ENCODE measurements around the gene GOLGA5.

Gene GOLGA5

DNA sequence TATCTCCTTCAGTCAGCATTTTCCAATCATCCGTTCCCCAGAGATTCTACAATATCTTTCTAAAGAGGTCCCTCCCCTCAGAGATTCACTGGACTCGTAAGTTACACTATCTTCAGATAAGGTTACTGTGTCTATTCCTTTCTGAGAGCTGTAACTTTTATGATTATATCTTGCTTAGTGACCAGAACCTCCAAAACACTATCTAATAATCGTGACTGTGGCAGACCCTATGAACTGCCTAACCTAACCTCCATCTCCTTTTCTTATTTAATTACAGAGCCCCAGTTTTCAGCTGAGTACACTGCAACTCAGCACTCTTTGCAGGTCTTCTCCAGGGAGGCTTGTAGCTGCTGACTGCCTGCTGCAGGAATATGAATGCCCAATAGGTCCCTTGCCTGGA, 90.3 kb downstream of the GOLGA5 start:
- Histone ChIP-seq H3K36me3 (no peaks in the 10 kb centered on the region), H3K9me3 (ENCODE audit: severe bottlenecking) (peaks cover 5% of the 10 kb centered on the region), H3K27ac (0 out of 2 replicates have a peak overlapping the region, but pooled peaks have one; percentile 35), H3K4me3 (ENCODE audit: low read depth, low read length) (no peak overlapping the region), H3K27me3 (ENCODE audit: insufficient read depth, low read depth, severe bottlenecking) (no peaks in the 10 kb centered on the region)
- TF ChIP-seq, protein P1, sequence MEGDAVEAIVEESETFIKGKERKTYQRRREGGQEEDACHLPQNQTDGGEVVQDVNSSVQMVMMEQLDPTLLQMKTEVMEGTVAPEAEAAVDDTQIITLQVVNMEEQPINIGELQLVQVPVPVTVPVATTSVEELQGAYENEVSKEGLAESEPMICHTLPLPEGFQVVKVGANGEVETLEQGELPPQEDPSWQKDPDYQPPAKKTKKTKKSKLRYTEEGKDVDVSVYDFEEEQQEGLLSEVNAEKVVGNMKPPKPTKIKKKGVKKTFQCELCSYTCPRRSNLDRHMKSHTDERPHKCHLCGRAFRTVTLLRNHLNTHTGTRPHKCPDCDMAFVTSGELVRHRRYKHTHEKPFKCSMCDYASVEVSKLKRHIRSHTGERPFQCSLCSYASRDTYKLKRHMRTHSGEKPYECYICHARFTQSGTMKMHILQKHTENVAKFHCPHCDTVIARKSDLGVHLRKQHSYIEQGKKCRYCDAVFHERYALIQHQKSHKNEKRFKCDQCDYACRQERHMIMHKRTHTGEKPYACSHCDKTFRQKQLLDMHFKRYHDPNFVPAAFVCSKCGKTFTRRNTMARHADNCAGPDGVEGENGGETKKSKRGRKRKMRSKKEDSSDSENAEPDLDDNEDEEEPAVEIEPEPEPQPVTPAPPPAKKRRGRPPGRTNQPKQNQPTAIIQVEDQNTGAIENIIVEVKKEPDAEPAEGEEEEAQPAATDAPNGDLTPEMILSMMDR (IDR thresholded peaks at IDR 0.05; ENCODE audit: low read depth, low read length) = no peak
- no peak for DNase-seq

GRCh38 chr14:92885279-92886061, 91.4 kb downstream of the GOLGA5 start:
- Histone ChIP-seq H3K36me3 (no peaks in the 10 kb centered on the region), H3K9me3 (ENCODE audit: severe bottlenecking) (peaks cover 7% of the 10 kb centered on the region), H3K27ac (peak overlapping the region; percentile 91), H3K4me3 (ENCODE audit: low read depth, low read length) (no peak overlapping the region), H3K27me3 (ENCODE audit: insufficient read depth, low read depth, severe bottlenecking) (no peaks in the 10 kb centered on the region)
- DNase-seq = no peak
- TF ChIP-seq, protein P1 (IDR thresholded peaks at IDR 0.05; ENCODE audit: low read depth, low read length) = no peak

GRCh38 chr14:92886337-92886736, 92.2 kb downstream of the GOLGA5 start:
- Histone ChIP-seq H3K27ac (peak overlapping the region; percentile 91), H3K9me3 (ENCODE audit: severe bottlenecking) (peaks cover 7% of the 10 kb centered on the region), H3K4me3 (ENCODE audit: low read depth, low read length) (no peak overlapping the region), H3K27me3 (ENCODE audit: insufficient read depth, low read depth, severe bottlenecking) (no peaks in the 10 kb centered on the region), H3K36me3 (no peaks in the 10 kb centered on the region)
- TF ChIP-seq, protein P1 (IDR thresholded peaks at IDR 0.05; ENCODE audit: low read depth, low read length) = no peak
- DNase-seq = peak; percentile 90

- peak overlapping the region; percentile 91 for H3K27ac ChIP-seq
- no peak overlapping the region for H3K4me3 ChIP-seq (ENCODE audit: low read depth, low read length)
- no peaks in the 10 kb centered on the region for H3K36me3 ChIP-seq
- peaks cover 7% of the 10 kb centered on the region for H3K9me3 ChIP-seq (ENCODE audit: severe bottlenecking)
- DNase-seq = no peak
- TF ChIP-seq, protein P1 (IDR thresholded peaks at IDR 0.05; ENCODE audit: low read depth, low read length) = no peak
- no peaks in the 10 kb centered on the region for H3K27me3 ChIP-seq (ENCODE audit: insufficient read depth, low read depth, severe bottlenecking)
These were observed 93.1 kb downstream of the GOLGA5 start for GRCh38 chr14:92887157-92887556.

DNA sequence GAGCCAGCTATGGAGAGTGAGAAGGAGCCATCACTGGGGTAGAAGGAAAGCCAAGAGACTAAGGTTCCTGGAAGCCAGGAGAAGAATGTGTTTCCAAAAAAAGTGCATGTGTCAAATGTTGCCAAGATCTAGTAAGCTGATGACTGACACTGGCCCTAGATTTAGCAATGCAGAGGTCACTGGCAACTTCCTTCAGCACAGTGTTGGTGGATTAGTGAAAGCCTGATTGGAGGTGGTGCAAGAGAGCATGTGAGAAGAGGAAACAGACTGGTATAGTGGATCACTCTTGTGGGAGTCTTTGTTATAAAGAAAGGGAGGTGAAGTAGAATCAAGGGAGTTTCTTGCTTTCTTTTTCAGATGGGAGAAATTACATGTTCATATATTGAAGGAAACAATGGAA, 94.8 kb downstream of the GOLGA5 start:
- Histone ChIP-seq H3K4me3 (ENCODE audit: low read depth, low read length) (no peak overlapping the region), H3K9me3 (ENCODE audit: severe bottlenecking) (peaks cover 7% of the 10 kb centered on the region), H3K27ac (no peak overlapping the region), H3K27me3 (ENCODE audit: insufficient read depth, low read depth, severe bottlenecking) (no peaks in the 10 kb centered on the region), H3K36me3 (no peaks in the 10 kb centered on the region)
- DNase-seq = no peak
- TF ChIP-seq, protein P1 (IDR thresholded peaks at IDR 0.05; ENCODE audit: low read depth, low read length) = no peak

Data from WERI-Rb-1 (cell line).